UCSD-AML1 (cell line): ENCODE measurements around the gene NEK9.
"Not testable (repeated sequence)": the region's sequence is repeated elsewhere in the genome, so short reads cannot be mapped to it uniquely, and the experiment has no call there.

Experiments used
- DNase-seq: peaks from one replicate; lab custom pipeline; 2025; ENCODE audit not compliant: unreplicated experiment; lab: John Stamatoyannopoulos, UW

Gene NEK9

DNA sequence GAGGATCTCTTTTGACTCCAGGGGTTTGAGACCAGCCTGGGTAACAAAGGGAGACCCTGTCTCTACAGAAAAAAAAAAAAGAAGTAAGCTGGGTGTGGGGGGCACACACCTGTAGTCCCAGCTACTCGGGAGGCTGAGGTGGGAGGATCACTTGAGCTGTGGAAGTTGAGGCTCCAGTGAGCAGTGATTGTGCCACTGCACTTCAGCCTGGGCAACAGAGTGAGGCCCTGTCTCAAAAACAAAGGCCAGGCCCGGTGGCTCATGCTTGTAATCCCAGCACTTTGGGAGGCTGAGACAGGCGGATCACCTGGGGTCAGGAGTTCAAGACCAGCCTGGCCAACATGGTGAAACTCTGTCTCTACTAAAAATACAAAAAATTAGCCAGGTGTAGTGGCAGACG, 59.1 kb downstream of the NEK9 start:
- not testable (repeated sequence) for DNase-seq

DNA sequence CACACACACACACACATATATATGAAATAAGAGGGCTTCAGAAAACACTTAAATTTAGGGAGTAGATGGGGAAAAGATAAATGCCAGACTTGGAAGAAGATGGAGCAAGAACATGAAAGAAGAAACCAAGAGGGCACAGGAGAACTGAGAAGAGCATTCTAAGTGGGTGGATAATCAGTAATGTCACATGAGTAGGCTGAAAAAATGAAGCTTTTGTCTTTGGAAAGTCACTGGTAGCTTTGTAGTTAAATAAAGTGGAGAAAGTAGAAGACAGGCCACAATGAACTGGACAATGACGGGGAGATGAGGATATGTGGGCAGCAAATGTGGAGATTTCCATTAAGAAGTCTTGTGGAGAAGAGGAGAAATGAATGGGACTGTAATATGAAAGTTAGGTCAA, 59.6 kb downstream of the NEK9 start:
- DNase-seq: no peak

DNA sequence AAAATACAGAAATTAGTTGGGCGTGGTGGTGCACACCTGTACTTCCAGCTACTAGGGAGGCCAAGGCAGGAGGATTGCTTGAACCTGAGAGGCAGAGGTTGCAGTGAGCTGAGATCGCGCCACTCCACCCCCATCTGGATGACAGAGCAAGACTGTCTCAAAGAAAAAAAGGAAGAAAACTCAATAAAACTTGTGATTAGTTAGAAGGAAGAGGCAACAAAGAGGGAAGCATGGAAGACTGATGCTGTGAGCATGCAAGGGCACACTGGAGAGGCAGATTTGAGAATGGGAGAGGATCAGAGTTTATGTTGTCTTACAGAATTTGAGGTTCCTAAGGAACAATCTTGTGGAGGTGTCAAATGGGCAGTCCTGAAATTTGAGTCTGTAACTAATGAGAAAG, 60.2 kb downstream of the NEK9 start:
- DNase-seq: no peak

DNA sequence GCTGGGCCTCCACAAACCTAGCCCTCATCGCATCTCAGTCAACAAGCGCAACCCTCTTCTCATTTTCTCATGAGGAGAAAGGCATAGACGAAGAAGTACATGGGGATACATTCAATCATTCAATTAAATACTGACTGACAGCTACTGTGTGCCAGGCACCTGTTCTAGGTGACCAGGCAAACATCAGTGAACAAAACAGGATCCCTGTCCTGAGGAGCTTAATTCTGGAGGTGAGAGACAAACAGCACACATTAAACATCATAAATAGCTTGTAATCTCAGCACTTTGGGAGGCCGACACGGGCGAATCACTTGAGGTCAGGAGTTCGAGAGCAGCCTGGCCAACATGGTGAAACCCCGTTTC, 62.7 kb downstream of the NEK9 start:
- no peak for DNase-seq

DNA sequence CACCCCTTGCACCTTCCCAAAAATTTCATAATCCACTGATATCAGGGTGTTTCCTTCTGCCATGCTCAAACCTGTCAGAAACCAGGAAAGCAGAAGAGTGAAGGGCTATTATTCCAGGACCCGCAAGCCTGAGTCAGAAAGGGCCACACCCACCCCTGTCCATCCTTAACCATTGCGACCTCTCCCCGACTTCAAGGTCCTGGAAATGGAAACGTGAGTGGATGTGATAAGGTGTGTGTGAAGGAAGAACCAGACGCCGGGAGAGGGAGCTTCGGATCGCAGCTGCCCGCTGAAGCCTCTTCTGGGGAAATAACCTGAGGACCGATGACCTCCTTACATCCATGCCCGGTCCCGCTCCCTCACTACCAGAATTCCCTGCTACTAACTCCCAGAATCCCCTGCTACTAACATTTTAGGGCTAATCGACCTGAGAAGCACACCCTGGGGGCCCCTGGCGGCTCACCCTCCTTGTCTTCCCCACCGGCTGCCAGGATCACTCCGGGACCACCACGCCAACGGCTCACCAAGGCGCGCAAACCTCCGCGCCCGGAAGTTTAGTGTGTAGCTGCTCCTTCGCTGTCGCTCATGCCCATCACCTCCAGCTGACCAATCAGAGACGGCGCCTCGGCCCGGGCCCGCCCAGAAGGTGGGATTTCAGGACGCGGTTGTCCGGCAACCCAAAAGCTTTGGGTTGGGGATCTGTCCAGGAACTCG, 63.2 kb downstream of the NEK9 start, which contains the start of gene ACYP1:
Gene ACYP1 (minus strand): TSS at position 534 of the 714 bp plus-strand sequence. CDS start 471 bp downstream, at position 63.
- peak; percentile 90 for DNase-seq

DNA sequence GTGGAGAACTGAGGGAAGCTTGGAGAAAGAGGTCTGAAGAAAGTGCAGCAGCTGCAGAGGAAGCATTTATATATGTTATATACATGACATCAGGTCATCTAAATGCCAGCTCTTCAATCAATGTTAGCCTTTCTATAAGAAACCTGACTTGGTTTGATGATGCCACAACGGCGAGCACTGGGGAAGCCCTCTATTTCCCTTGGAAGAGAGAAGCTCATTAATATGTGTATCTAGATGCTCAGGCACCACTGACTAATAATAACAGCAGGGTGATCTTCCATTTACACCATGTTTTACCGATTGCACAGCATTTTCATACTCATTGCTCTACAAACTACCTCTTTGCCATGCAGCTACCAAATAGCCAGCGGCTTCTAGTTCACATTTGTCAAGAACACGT, 63.8 kb downstream of the NEK9 start:
- DNase-seq: no peak

DNA sequence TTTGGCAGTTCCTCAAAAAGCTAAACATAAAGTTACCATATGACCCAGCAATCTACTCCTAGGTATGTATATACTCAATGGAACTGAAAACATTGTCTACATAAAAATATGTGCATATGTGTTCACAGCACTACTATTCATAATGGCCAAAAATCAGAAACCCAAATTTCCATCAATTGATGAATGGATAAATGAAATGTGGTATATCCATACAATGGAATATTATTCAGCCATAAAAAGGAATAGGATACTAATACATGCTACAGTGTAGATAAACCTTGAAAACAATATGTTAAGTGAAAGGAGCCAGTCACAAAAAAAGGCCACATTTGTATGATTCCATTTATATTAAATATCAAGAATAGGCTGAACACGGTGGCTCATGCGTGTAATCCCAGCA, 66.4 kb downstream of the NEK9 start:
- DNase-seq: no peak

DNA sequence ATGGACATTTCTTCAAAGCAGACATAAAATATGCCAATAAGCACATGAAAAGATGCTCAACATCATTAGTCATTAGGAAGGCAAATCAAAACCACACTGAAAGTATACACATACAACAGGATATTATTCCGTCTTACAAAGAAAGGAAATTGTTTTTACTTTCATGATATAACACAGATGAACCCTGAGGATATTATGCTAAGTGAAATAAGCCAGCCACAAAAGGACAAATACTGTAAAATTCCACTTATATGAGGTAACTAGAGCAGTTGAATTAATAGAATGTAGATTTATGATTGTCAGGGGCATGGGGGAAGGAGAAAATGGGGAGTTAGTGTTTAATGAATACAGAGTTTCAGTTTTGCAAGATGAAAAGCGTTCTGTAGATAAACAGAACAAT, 67.2 kb downstream of the NEK9 start:
- no peak for DNase-seq

DNA sequence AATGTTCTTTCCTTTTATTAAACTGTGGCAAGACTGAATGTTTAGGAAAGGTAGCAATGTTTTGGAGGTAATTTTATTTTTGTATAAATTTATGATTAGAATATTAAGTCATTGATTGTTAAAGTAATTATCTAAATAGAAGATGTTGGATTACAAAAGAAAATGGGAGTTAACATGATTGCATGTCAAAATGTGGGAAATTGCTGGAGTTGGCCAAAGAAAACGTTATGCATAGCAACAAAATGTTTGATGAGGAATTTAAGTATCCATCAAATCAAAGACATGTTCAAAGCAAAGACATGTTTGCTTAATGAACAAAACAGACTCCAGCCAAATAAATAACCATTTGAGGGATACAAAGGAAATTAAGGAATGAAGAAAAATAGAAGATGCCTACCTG, 72.4 kb downstream of the NEK9 start:
- no peak for DNase-seq

DNA sequence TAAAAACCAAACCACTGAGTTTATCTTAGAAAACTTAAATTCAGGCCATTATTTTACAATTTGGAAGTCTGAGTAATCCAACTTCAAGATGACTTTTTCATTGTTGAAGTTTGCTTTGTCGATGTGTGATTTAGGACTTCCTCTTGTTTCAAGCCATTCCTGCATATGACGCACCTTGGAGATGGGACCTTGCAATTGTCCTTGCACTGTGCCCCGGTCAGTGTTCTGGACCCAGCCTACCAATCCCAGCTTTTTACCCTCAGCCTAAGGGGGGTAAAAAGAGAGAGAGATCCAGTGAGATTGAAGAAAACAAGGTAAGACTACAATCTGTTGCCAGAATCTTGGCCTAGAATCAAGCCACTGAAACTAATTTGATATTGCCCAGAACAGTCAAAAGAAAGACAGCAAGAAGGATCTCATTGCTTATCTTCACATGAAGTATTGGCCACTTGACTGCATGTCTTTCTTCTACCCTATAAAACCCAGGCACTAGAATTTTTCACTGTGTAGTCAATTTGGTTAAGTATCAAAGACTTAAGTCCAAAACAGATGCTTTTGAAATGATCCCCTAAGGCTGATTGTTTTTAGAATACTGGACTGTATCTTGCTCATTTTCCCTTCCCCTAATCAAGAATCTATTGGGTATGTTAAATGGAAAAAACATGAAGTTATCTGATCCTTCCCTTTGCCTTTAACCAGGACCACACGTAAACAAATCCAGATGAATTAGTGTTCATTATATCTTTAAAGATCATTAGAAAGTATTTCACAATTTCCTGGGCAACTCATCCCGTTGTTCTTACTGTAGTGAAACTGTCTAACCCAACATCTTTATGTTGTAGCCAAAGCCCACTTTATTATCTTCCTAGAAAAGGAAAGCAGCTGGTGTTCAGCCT, 73.2 kb downstream of the NEK9 start:
- DNase-seq: no peak

DNA sequence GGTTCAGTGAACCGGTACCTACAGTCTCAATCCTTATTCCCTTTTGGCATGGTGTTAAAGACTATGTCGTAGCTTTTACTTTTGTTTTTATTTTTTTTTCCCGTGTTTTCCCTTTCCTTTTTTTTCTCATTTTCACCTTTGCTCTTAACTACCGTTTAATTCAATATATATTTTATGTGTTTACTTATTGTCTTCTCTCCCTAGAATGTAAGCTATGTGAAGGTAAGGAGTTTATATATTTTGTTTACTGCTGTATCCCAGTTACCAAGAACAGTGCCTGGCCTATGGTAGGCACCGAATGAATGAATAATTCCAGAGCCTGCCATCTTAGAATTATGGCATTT, 75.3 kb downstream of the NEK9 start:
- DNase-seq: no peak

DNA sequence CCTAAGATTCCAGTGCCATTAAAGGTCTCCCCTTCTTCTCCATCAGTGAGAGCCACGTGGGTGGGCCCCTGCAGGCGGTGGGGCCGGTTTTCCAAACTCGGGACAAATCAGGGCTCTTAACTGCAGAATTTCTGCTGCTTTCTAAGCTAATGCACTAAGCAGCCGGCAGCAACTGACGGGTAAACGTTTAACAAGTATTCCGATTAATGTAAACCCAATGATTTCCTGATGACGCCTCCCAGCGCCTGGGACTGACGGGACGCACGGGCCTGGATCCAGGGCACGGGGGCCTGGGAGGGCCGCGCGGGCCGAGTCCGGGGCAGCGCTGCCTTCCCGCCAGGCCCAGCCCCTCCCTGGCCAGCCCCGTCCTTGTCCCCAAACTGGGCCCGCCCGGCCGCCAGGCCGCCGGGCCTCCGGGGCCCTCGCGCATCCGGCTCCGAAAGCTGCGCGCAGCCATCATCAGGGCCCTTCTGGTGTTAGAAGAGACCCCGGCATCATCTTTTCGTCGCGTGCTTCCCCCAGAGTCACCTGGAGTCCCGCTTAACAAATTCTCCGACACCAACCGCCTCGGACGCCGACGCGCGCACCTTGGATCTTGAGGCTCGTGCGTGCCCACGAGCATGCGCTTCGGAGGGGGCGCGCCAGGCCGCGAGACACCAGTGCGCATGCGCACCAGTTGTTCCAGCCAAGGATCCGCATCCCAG, 75.8 kb downstream of the NEK9 start, which contains the start of gene MLH3:
Gene MLH3 (minus strand): TSS at position 616 of the 704 bp plus-strand sequence. CDS start 1,812 bp downstream, outside the sequence.
- peak; percentile 72 for DNase-seq

DNA sequence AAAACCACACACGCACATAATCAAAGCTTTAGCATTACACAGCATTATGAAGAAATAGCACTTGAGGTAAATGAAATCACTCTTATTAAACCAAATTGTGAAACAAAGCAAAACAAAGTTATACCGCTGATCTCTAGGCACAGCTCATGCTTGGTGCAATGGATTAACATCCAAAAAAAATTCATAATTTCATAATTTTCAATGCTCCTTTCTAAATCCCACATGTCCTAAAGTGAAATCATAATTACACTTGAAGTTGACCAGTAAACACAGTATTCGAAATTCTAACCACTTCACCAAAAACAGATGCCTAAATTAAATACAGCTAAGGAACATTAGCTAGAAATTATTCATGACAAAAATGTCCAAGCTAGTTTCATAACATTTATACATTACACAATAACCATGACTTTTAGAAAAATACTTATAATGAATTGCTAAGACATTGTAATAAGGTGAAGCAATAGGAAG, 77.1 kb downstream of the NEK9 start:
- no peak for DNase-seq

DNA sequence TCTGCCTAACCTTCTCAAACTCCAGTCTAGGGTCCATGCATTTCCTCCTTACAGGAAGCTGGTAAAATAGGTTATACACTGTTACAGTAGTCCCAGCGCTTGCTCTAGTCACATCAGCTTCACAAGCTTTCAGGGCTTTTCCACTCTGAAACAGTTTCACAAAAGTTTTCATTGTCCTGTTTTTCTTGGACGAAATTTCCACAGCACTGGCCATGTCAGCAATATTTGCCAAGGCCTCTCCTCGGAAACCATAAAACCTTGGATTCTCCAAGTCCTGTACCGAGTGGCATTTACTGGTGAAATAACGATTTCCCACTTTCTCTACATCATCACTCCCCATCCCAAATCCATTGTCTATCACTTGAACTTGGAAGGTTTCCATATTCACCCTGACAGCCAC, 77.7 kb downstream of the NEK9 start:
- no peak for DNase-seq

DNA sequence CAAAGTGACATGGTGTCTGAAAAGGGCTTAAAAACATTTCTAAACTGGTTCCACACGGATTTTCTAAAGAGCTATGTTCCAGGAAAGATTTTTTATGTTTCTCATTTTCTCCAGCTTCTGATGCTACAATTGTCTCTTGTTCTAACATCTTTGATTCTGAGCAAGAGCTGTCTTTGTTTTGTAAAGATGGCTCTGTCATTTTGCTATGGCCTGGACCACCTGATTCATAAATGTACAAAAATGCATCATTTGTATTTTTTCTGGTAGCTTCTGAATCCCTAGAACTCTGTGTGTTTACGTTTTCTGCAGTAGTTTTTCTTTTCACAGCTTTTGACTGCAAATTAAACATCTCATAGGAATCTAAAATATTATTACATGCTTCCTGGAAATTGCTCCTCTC, 78.7 kb downstream of the NEK9 start:
- no peak for DNase-seq

DNA sequence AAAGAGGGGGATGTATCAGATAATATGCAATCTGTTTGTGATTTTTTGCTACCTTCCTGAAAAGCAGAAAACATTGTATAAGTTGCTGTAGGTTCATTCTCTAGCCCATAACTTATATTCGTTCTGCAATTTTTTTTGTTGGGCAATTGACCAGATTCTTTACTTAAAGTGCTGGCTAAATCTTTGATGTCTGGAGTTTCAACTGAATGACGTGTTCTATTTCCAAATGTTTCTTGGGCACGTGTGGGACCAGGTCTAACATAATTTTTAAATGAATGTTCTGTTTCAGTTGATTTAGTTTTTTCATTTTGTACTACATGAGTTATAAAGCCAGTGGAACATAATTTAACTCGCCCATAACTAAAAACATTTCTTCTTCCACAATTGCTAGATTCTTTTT, 79.3 kb downstream of the NEK9 start:
- DNase-seq: no peak

DNA sequence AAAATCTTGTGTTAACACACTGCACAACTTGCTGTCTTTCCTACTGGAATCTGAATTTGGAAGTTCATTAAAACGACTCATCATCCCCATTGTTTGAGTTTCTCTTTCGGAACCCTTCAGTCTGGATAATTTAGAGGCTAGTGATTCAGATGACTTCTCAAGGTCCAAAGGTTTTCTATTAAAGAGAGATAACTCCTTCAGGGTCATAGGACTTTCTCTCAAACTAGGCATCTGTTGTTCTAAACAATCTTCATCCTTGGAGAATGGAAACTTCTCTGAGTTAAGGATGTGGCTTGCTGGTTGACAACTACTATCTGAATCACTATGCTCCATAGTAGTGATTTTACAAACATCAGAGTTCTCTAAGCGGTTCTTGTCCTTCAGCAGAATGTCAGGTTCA, 79.9 kb downstream of the NEK9 start:
- DNase-seq: no peak

DNA sequence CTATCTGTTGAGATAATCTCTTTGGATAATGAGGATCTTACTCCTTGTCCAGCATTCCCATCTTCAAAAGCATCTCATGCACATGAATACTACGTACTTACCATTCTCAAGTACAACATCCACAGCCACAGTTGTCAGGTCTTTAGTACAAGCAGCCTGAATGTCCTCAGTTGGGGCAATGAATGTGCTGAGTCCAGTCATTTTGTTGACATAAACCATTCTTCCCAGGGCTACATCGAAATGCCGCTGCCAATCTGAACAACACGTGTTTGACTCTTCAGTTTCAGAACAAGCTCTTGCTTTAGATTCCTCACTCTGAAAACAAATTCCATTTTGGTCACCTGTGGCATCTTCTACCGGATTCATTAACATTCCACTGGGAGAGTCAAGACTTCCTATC, 80.6 kb downstream of the NEK9 start:
- DNase-seq: no peak

DNA sequence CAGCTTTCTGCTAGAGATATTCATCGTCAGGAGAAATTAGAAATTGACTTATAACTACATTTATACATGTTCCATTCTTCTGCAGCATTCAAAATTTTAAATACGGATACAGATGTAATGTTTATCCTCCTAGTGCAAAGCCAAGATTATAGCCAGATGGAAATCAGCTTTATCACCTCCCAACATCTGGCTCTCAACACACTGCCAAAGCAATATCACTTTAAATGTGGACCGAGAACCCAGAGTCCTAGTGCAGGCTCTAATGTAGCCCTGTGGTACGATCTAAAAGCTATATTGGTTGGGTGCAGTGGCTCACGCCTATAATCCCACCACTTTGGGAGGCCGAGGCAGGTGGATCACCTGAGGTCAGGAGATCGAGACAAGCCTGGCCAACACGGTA, 82.1 kb downstream of the NEK9 start:
- DNase-seq: no peak

DNA sequence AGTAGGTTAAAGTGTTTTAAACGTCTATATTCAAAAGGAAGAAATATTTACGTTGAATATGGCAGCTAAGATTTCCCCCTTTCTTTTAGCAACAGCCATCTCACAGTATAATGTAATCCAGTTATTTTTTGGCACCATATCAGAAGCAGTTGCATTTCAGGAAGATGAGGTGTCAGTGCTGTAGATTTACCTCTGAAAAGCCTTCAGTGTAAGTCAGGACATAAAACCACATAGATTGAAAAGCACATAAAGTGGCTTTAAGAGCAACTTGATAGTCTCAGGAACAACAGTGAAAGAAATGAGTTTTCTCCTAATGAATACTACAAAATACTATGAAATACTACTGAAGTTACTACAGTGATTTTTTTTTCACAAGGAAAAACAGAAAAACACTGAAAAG, 82.5 kb downstream of the NEK9 start:
- no peak for DNase-seq

DNA sequence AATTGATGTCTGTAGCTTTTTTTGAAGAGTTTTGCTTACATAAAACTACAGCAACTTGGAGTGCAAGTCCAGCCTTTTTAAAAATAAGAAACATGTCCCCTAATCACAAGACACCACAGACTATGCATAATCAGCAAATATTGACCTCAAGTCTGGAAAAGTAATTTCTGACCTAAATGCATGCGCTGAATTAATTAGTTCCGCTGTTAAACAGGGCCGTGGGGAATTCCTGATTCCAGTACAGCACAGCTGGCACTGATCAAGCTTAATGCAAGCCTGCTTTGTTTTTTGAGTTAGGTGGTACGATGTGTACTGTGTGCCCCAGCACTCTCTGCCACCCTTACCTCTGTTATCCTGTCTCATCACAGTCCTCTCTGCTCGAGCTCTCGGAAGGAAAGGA, 84.8 kb downstream of the NEK9 start:
- DNase-seq: no peak

DNA sequence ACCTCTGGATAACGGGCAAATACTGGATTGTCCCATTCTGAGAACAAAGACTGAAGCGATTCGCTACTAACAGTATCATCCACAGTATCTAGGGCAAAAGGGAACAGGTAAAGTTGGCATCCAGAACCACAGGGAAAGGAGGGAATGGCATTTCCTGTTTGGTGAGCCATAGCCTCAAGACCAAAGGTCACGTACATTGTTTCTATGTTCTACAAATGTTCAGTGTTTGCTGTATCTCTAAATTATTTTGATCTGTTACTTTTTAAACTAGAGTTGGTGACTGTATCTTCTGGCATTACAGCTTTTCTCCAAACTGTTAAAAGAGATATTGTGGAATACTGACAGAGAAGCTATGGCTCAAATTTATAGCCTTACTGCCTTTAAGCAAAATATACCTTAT, 85.2 kb downstream of the NEK9 start:
- no peak for DNase-seq
